ENCODE data around the gene GRIN3B. TPM values are rescaled to one million over a fixed set of nuclear protein-coding genes. Genes with fewer than 3 reads are reported as not detected.

GRIN3B gene
- total RNA-seq, 1 donor from 2014 or later: 0.46 TPM

DNA sequence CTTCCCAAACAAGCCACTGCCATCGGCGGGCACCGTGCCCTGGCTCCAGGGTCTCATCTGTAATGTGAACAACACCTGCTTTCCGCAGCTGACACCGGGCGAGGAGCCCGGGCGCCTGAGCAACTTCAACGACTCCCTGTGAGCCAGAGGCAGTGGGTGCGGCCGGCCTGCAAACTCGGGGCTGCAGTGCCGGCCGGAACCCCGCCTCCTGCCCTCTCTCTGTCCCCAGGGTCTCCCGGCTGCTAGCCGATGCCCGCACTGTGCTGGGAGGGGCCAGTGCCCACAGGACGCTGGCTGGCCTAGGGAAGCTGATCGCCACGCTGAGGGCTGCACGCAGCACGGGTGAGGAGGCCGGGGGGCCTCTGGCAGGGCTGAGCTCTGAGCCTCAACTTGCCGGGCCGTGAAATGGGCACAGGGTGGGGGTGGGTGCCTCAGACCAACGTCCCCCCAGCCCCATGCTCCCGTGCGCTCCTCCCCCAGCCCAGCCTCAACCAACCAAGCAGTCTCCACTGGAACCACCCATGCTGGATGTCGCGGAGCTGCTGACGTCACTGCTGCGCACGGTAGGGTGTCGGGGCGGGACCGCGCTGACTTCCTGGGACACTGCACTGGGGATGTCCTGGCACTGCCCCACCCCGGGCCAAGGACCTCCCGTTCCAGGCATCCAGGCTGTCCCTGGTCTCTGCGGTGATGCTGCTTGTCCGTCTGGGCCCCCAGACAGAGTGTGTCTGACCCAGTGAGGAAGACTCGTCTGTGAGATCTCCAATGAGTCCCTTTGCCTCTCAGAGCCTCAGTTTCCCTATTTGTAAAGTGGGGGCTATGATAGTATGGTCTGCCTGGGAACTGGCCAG lies 41.8 kb downstream of the GRIN3B start:
- TF ChIP-seq, protein P1, sequence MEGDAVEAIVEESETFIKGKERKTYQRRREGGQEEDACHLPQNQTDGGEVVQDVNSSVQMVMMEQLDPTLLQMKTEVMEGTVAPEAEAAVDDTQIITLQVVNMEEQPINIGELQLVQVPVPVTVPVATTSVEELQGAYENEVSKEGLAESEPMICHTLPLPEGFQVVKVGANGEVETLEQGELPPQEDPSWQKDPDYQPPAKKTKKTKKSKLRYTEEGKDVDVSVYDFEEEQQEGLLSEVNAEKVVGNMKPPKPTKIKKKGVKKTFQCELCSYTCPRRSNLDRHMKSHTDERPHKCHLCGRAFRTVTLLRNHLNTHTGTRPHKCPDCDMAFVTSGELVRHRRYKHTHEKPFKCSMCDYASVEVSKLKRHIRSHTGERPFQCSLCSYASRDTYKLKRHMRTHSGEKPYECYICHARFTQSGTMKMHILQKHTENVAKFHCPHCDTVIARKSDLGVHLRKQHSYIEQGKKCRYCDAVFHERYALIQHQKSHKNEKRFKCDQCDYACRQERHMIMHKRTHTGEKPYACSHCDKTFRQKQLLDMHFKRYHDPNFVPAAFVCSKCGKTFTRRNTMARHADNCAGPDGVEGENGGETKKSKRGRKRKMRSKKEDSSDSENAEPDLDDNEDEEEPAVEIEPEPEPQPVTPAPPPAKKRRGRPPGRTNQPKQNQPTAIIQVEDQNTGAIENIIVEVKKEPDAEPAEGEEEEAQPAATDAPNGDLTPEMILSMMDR (conservative IDR thresholded peaks at IDR 0.05; ENCODE audit: low read depth, low read length): no peak
- H3K4me3 ChIP-seq (ENCODE audit: low read depth, low read length): no peak overlapping the region
- DNase-seq (ENCODE audit: low read depth): no peak

DNA sequence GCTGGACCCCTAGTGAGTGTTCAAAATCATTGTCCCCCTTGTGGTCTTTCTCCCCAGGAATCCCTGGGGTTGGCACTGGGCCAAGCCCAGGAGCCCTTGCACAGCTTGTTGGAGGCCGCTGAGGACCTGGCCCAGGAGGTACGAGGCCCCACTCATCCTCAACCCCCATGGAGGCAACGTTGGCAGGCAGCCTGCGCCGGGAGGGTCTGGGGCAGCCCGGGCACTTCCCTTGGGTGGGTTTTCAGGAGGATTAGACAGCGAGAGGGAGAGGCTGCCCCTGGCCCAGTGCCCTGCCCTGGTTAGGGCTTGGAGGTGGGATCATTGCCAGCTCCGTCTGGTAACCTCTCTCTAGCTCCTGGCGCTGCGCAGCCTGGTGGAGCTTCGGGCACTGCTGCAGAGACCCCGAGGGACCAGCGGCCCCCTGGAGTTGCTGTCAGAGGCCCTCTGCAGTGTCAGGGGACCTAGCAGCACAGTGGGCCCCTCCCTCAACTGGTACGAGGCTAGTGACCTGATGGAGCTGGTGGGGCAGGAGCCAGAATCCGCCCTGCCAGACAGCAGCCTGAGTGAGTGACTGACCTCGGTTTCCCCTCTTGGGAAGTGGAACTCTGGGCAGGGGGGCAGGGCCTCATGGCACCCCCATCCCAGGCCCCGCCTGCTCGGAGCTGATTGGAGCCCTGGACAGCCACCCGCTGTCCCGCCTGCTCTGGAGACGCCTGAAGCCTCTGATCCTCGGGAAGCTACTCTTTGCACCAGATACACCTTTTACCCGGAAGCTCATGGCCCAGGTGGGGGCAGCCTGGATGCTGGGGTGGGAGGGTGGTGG lies 42.7 kb downstream of the GRIN3B start:
- TF ChIP-seq, protein P1 (conservative IDR thresholded peaks at IDR 0.05; ENCODE audit: low read depth, low read length): no peak
- no peak for DNase-seq (ENCODE audit: low read depth)
- no peak overlapping the region for H3K4me3 ChIP-seq (ENCODE audit: low read depth, low read length)

DNA sequence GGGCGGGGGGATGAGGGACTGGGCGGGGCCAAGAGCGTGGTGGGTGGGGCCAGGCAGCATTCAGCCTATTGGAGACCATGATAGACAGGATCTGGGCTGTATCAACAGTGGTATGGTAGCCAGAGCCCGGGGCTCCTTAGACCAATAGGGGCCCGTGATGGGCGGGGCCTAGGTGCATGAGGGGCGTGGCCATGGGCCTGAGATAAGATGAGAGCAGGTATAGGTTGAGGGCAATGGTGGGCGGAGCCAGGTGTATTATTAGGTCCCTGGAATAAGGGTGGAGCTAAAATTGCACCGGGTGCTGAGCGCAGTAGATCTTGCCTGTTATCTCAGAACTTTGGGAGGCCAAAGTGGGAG lies 45.0 kb downstream of the GRIN3B start:
- TF ChIP-seq, protein P1 (conservative IDR thresholded peaks at IDR 0.05; ENCODE audit: low read depth, low read length): no peak
- no peak for DNase-seq (ENCODE audit: low read depth)

DNA sequence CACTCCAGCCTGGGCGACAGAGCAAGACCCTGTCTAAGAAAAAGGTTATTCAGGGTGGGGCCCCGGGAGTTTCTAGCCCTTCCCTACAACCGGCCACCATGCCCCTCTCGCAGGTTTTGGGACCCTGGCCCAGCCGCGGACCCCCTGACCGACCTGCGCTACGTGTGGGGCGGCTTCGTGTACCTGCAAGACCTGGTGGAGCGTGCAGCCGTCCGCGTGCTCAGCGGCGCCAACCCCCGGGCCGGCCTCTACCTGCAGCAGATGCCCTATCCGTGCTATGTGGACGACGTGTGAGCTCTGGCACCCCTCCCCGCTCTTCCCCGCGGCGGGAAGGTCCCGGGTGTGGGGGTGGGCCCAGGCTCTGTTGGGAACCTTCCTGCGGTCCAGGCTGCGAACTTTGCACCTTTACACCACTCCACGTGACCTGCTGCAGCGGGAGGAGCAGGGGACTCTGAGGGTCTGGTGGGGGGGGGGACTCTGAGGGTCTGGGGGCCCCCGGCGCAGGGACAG lies 46.0 kb downstream of the GRIN3B start:
- DNase-seq (ENCODE audit: low read depth): no peak
- H3K4me3 ChIP-seq (ENCODE audit: low read depth, low read length): no peak overlapping the region
- TF ChIP-seq, protein P1 (conservative IDR thresholded peaks at IDR 0.05; ENCODE audit: low read depth, low read length): no peak

More for the DNA sequence above, 45.0 kb downstream of the GRIN3B start:
- no peak overlapping the region for H3K4me3 ChIP-seq (ENCODE audit: low read depth, low read length)

DNA sequence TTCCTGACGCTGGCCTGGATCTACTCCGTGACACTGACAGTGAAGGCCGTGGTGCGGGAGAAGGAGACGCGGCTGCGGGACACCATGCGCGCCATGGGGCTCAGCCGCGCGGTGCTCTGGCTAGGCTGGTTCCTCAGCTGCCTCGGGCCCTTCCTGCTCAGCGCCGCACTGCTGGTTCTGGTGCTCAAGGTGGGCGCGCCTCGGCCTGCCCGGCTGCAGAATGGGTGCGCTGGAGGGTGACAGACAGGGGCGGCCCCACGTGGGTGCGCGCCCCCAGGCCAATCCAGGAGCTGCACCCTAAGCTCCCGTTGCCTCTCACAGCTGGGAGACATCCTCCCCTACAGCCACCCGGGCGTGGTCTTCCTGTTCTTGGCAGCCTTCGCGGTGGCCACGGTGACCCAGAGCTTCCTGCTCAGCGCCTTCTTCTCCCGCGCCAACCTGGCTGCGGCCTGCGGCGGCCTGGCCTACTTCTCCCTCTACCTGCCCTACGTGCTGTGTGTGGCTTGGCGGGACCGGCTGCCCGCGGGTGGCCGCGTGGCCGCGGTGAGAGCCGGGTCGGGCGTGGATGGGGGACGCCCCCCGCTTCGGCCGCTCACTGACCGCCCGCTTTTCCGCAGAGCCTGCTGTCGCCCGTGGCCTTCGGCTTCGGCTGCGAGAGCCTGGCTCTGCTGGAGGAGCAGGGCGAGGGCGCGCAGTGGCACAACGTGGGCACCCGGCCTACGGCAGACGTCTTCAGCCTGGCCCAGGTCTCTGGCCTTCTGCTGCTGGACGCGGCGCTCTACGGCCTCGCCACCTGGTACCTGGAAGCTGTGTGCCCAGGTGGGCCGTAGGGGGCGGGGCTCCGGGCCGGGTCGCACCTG lies 46.8 kb downstream of the GRIN3B start:
- H3K4me3 ChIP-seq (ENCODE audit: low read depth, low read length): no peak overlapping the region
- no peak for DNase-seq (ENCODE audit: low read depth)
- TF ChIP-seq, protein P1 (conservative IDR thresholded peaks at IDR 0.05; ENCODE audit: low read depth, low read length): no peak

DNA sequence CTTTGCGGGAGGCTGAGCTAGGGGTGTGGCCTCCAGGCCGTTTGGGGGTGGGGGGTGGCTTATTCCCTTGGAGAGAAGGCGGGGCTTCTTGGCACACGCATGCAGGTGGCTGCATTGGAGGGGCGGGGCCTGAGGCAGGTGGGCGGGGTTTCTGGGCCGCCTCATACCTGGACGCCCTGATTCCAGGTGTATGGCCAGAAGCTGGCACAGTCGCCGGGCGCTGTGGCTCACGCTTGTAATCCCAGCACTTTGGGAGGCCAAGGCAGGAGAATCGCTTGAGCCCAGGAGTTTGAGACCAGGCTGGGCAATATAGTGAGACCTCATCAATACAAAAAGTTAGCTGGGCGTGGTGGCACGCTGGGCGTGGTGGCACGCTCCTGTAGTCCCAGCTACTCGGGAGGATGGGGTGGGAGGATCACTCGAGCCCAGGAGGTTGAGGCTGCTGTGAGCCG lies 47.5 kb downstream of the GRIN3B start:
- H3K4me3 ChIP-seq (ENCODE audit: low read depth, low read length): no peak overlapping the region
- no peak for DNase-seq (ENCODE audit: low read depth)
- TF ChIP-seq, protein P1 (conservative IDR thresholded peaks at IDR 0.05; ENCODE audit: low read depth, low read length): no peak
